Liver (tissue), 9 donors: ENCODE measurements around the gene SPATS2L. TPM values are rescaled to one million over a fixed set of nuclear protein-coding genes. Genes with fewer than 3 reads are reported as not detected.

ENCODE experiments used
- DNase-seq: peaks from one replicate; pipeline ENCODE4 v3.0.0-alpha.2; 2017; ENCODE audit warnings: low spot score
- H3K27ac ChIP-seq, 2 donors: one replicate each; pipeline ENCODE4 v1.7.0; 2013; ENCODE audit warnings: inconsistent platforms in 2 of 2, low read length in 2 of 2, control low read depth in 1 of 2, low read depth in 1 of 2, mild to moderate bottlenecking in 1 of 2
- H3K27me3 ChIP-seq, 4 donors: one replicate each; pipeline versions ENCODE4 v1.6.1 to v1.7.0; 2013; ENCODE audit warnings: low read length in 3 of 4, inconsistent platforms in 1 of 4, mild to moderate bottlenecking in 1 of 4, moderate library complexity in 1 of 4; ENCODE audit not compliant: control insufficient read depth in 4 of 4, insufficient read depth in 4 of 4
- H3K36me3 ChIP-seq, 4 donors: one replicate each; pipeline versions ENCODE4 v1.6.1 to v1.7.0; 2013; ENCODE audit warnings: low read length in 3 of 4, mild to moderate bottlenecking in 3 of 4, low read depth in 1 of 4, moderate library complexity in 1 of 4; ENCODE audit not compliant: control insufficient read depth in 4 of 4, insufficient read depth in 3 of 4
- H3K4me1 ChIP-seq, 4 donors: one replicate each; pipeline versions ENCODE4 v1.6.1 to v1.7.0; 2013; ENCODE audit warnings: low read length in 3 of 4, mild to moderate bottlenecking in 3 of 4, moderate library complexity in 1 of 4; ENCODE audit not compliant: control insufficient read depth in 4 of 4, insufficient read depth in 4 of 4
- H3K4me3 ChIP-seq, 3 donors: one replicate each; pipeline versions ENCODE4 v1.6.1 to v1.7.0; 2013; ENCODE audit warnings: low read length in 3 of 3, control low read depth in 1 of 3, low read depth in 1 of 3, mild to moderate bottlenecking in 1 of 3
- H3K9ac ChIP-seq, 2 donors: one replicate each; pipeline ENCODE4 v1.7.0; 2013; ENCODE audit warnings: low read length in 2 of 2, mild to moderate bottlenecking in 2 of 2, moderate library complexity in 2 of 2, control low read depth in 1 of 2, low read depth in 1 of 2
- H3K9me3 ChIP-seq, 4 donors: one replicate each; pipeline versions ENCODE4 v1.6.1 to v1.7.0; 2013; ENCODE audit warnings: low read length in 3 of 4; ENCODE audit not compliant: control insufficient read depth in 4 of 4
- ATF3 ChIP-seq: IDR thresholded peaks from 2 replicates; pipeline ENCODE4 v1.6.1; 2016; ENCODE audit warnings: antibody characterized with exemption
- CTCF ChIP-seq: fragments of 150-350 bp; IDR thresholded peaks from 2 replicates; pipeline ENCODE4 v1.5.1; 2017; ENCODE audit warnings: improper control_type of control experiment, low read depth, low read length; ENCODE audit not compliant: missing input control
- EGR1 ChIP-seq, 2 donors: IDR thresholded peaks; 2 replicates each; pipeline ENCODE4 v1.6.1; 2016 to 2018; ENCODE audit warnings: antibody characterized with exemption in 2 of 2, low read depth in 2 of 2
- FOXA1 ChIP-seq: IDR thresholded peaks from 2 replicates; pipeline ENCODE4 v1.6.1; 2016; ENCODE audit warnings: antibody characterized with exemption
- FOXA2 ChIP-seq: IDR thresholded peaks from 2 replicates; pipeline ENCODE4 v1.6.1; 2016; ENCODE audit warnings: antibody characterized with exemption
- GABPA ChIP-seq, 2 donors: IDR thresholded peaks in 1 of 2; conservative IDR thresholded peaks in 1 of 2; 2 replicates each; pipeline ENCODE4 v1.6.1; 2016; ENCODE audit warnings: antibody characterized with exemption in 2 of 2, mild to moderate bottlenecking in 1 of 2, moderate library complexity in 1 of 2
- HNF4A ChIP-seq, 2 donors: conservative IDR thresholded peaks; 2 replicates each; pipeline ENCODE4 v1.6.1; 2016; ENCODE audit warnings: antibody characterized with exemption in 2 of 2, mild to moderate bottlenecking in 2 of 2
- HNF4G ChIP-seq: IDR thresholded peaks from 2 replicates; pipeline ENCODE4 v1.6.1; 2016; ENCODE audit warnings: antibody characterized with exemption
- JUND ChIP-seq, 2 donors: IDR thresholded peaks; 2 replicates each; pipeline ENCODE4 v1.6.1; 2016; ENCODE audit warnings: antibody characterized with exemption in 2 of 2
- MAX ChIP-seq: IDR thresholded peaks from 2 replicates; pipeline ENCODE4 v1.6.1; 2016; ENCODE audit warnings: antibody characterized with exemption
- NR2F2 ChIP-seq: IDR thresholded peaks from 2 replicates; pipeline ENCODE4 v1.6.1; 2016; ENCODE audit warnings: antibody characterized with exemption
- RAD21 ChIP-seq, 2 donors: IDR thresholded peaks; 2 replicates each; pipeline ENCODE4 v1.6.1; 2016; ENCODE audit warnings: antibody characterized with exemption in 2 of 2, mild to moderate bottlenecking in 2 of 2
- REST ChIP-seq: IDR thresholded peaks from 2 replicates; pipeline ENCODE4 v1.6.1; 2016; ENCODE audit warnings: antibody characterized with exemption, mild to moderate bottlenecking
- RXRA ChIP-seq, 2 donors: IDR thresholded peaks; 2 replicates each; pipeline ENCODE4 v1.6.1; 2017 to 2018; ENCODE audit warnings: antibody characterized with exemption in 2 of 2, mild to moderate bottlenecking in 1 of 2
- SP1 ChIP-seq: IDR thresholded peaks from 2 replicates; pipeline ENCODE4 v1.6.1; 2018; ENCODE audit warnings: antibody characterized with exemption, mild to moderate bottlenecking
- TAF1 ChIP-seq: conservative IDR thresholded peaks from 2 replicates; pipeline ENCODE4 v1.6.1; 2016; ENCODE audit warnings: antibody characterized with exemption, mild to moderate bottlenecking
- YY1 ChIP-seq: IDR thresholded peaks from 2 replicates; pipeline ENCODE4 v1.6.1; 2016; ENCODE audit warnings: antibody characterized with exemption, mild to moderate bottlenecking
- ZBTB33 ChIP-seq: IDR thresholded peaks from 2 replicates; pipeline ENCODE4 v1.6.1; 2016; ENCODE audit warnings: antibody characterized with exemption
- WGBS: extraction: QIAGEN DNeasy Blood & Tissue Kit; methylation state at CpG from one replicate; pipeline ENCODE4 v1.1.7; 2013; 5-methylcytosine and 5-hydroxymethylcytosine counted together
- polyA plus RNA-seq, 2 donors: library from polyadenylated mRNA; stranded (reverse) in 1 of 2; unstranded in 1 of 2; fragments of 200-250 nt in 1 of 2; fragments of >200 nt in 1 of 2; fragmentation: Nextera tagmentation in 1 of 2; extraction: Ambion mirVana in 1 of 2; gene quantifications; one replicate each; pipeline versions ENCODE4 v1.2.1 to v1.2.3, GENCODE V29; 2013 to 2015
- total RNA-seq, 2 donors: library from RNA; depleted of rRNA; stranded (reverse); fragments of >200 nt; gene quantifications; one replicate each; pipeline ENCODE4 v1.2.3, GENCODE V29; 2014
- donor health status: healthy.
- donor health status: healthy.
- donor health status: healthy.
- donor health status: healthy.
- donor health status: healthy.

SPATS2L gene
- total and polyA plus RNA-seq, 4 donors = 31.4 to 49.9 (median 42.4) TPM

- no peak overlapping the region for H3K4me3 ChIP-seq
- DNase-seq = no peak
- H3K9me3 ChIP-seq = no peaks in the 10 kb centered on the region
- TF ChIP-seq HNF4A (conservative IDR thresholded peaks at IDR 0.05) = no peak
- TF ChIP-seq YY1 = no peak
- no peak for TF ChIP-seq JUND (IDR thresholded peaks at IDR 0.05)
- no peak for TF ChIP-seq FOXA1
- H3K4me1 ChIP-seq = peaks cover 0 to 4% (median 0%) of the 10 kb centered on the region in 4 donors
- peaks cover 3 to 46% (median 18%) of the 10 kb centered on the region in 4 donors for H3K36me3 ChIP-seq
- no peak overlapping the region for H3K9ac ChIP-seq
- H3K27me3 ChIP-seq = no peaks in the 10 kb centered on the region
- 94% methylated on average over 3 of the region's 3 CpGs for WGBS
- H3K27ac ChIP-seq = no peak overlapping the region
Measured at GRCh38 chr2:200443916-200444315, 137.4 kb downstream of the SPATS2L start.

GRCh38 chr2:200444530-200444929 lies 138.0 kb downstream of the SPATS2L start:
- H3K27me3 ChIP-seq = no peaks in the 10 kb centered on the region
- no peak overlapping the region for H3K9ac ChIP-seq
- TF ChIP-seq RAD21 (IDR thresholded peaks at IDR 0.05) (no peak), REST (no peak), TAF1 (no peak), HNF4A (conservative IDR thresholded peaks at IDR 0.05) (no peak), JUND (IDR thresholded peaks at IDR 0.05) (no peak), MAX (no peak), HNF4G (no peak), EGR1 (IDR thresholded peaks at IDR 0.05; ENCODE audit: low read depth in 2 of 2) (no peak), ZBTB33 (no peak), SP1 (no peak), CTCF (no peak), NR2F2 (no peak), GABPA (IDR thresholded peaks at IDR 0.05 in 1 of 2, conservative IDR thresholded peaks at IDR 0.05 in 1 of 2) (no peak), ATF3 (no peak), RXRA (IDR thresholded peaks at IDR 0.05) (no peak), FOXA1 (no peak), FOXA2 (no peak), YY1 (no peak)
- DNase-seq = no peak
- no peaks in the 10 kb centered on the region for H3K9me3 ChIP-seq
- H3K36me3 ChIP-seq = peaks cover 3 to 40% (median 15%) of the 10 kb centered on the region in 4 donors
- no peak overlapping the region for H3K4me3 ChIP-seq
- no peak overlapping the region for H3K27ac ChIP-seq
- peaks cover 0 to 4% (median 0%) of the 10 kb centered on the region in 4 donors for H3K4me1 ChIP-seq
- 76% methylated on average over 3 of the region's 3 CpGs for WGBS
